Epithelial cell of proximal tubule (primary cell): Measurements from ENCODE around the gene KIF13A. TPM values are rescaled to one million over a fixed set of nuclear protein-coding genes. Genes with fewer than 3 reads are reported as not detected.

Experiments used
- DNase-seq: peaks from one replicate; pipeline ENCODE4 v3.0.0-alpha.2; 2011; ENCODE audit warnings: low read depth
- H3K4me3 ChIP-seq: 2 replicates; pipeline ENCODE4 v1.5.1; 2011; ENCODE audit warnings: low read depth, mild to moderate bottlenecking, low read length
- total RNA-seq: library from RNA; depleted of rRNA; stranded (reverse); fragments of >200 nt; gene quantifications from 2 replicates; pipeline ENCODE4 v1.2.3, GENCODE V29; 2015
- TF ChIP-seq, protein P1 (sequence below): conservative IDR thresholded peaks from 2 replicates; pipeline ENCODE4 v1.5.1; 2012; ENCODE audit warnings: low read depth, mild to moderate bottlenecking, low read length

KIF13A gene
- total RNA-seq, 1 donor from 2014 or later: 12.5 TPM

DNA sequence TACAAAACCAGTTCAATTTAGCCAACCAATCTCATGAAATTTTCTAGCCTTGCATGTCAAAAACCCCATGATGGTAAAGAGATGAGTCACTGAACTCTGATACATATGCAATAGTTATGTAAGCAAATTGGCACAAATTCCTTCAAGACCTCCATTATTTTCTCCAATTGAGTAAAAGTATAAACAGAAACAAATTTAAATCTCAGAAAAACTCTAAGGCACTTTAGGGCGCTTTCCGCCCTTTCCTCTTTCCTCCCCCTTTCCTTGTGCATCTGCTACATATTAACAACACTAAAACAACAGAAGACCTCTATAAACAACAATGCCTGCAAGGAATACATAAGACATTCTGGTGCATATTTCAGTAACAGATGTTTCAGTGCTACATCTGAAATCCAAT, 48.5 kb downstream of the KIF13A start:
- H3K4me3 ChIP-seq: no peak overlapping the region
- no peak for DNase-seq
- TF ChIP-seq, protein P1, sequence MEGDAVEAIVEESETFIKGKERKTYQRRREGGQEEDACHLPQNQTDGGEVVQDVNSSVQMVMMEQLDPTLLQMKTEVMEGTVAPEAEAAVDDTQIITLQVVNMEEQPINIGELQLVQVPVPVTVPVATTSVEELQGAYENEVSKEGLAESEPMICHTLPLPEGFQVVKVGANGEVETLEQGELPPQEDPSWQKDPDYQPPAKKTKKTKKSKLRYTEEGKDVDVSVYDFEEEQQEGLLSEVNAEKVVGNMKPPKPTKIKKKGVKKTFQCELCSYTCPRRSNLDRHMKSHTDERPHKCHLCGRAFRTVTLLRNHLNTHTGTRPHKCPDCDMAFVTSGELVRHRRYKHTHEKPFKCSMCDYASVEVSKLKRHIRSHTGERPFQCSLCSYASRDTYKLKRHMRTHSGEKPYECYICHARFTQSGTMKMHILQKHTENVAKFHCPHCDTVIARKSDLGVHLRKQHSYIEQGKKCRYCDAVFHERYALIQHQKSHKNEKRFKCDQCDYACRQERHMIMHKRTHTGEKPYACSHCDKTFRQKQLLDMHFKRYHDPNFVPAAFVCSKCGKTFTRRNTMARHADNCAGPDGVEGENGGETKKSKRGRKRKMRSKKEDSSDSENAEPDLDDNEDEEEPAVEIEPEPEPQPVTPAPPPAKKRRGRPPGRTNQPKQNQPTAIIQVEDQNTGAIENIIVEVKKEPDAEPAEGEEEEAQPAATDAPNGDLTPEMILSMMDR: no peak

DNA sequence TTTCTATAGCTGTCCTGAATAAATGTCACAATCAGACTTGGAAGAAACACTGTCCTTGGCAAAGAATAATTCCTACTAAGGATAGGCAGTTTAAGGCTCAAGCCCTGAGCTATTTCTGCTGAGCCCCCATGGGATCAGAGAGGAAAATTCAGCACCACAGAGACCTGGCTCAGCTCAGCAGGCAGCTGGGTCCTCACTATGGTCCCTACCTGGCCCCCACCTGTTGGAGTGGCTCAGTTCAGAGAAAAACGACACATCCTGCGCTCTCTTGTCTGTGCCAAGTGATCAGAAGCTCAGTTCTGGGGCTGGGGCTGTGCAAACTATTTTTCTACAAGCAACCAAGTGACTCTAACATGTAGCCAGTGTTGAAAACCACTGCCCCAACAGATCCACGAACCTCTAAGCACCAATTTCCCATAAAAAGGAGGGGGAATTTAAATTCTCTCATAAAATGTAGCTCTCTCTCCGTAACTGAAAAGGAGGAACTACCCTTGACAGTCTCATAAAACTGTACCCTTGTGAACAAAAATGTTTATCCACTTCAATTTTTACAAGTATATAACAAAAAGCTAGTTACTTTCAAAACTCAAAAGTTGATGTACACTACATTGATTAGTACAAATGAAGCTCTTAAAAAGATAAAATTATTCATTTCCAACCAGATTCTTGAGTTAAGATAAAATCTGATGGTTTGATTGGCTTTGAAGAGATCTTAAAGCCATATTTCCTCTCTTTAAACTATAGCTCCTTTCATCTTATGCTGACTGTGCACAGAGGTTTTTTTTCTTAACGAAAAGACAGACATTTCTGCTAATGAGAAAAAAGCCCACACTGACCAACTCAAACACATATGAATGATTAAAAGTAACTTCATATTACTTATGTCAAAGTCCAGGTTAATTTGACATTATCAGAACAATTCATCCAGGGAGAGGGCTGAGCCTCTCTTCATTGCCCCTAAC, 52.0 kb downstream of the KIF13A start:
- DNase-seq: no peak
- TF ChIP-seq, protein P1: no peak
- H3K4me3 ChIP-seq: no peak overlapping the region

- TF ChIP-seq, protein P1: no peak
Measured at GRCh38 chr6:17933716-17934115, 53.7 kb downstream of the KIF13A start.

GRCh38 chr6:17932330-17932852, 55.0 kb downstream of the KIF13A start:
- DNase-seq: no peak
- TF ChIP-seq, protein P1: no peak
- no peak overlapping the region for H3K4me3 ChIP-seq

More at GRCh38 chr6:17933716-17934115, 53.7 kb downstream of the KIF13A start:
- no peak for DNase-seq
- H3K4me3 ChIP-seq: no peak overlapping the region

DNA sequence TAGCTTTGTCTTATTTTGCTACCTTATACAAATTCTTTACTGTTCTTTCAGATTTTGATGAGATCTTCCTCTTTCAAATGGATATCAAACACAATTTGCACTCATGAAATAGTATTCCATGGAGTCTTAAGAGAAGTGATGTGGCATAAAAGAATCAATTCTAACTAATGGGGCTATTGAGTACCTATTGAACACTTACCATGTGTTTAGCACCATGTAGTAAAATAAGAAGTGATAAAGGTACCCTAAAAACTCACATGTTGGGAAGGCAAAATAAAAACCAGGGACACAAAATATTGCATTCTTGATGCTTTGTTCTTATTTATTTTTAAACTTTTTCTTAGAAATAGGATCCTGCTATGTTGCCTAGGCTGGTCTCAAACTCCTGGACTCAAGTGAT, 56.2 kb downstream of the KIF13A start:
- H3K4me3 ChIP-seq: no peak overlapping the region
- TF ChIP-seq, protein P1: no peak
- no peak for DNase-seq

GRCh38 chr6:17930321-17930993, 57.0 kb downstream of the KIF13A start:
- TF ChIP-seq, protein P1: no peak
- H3K4me3 ChIP-seq: no peak overlapping the region
- no peak for DNase-seq
